HL-60/S4 (cell line): ENCODE data around the gene GRIK4.

Experiments
- in situ Hi-C: fragments of 300-500 bp; cut with MboI; formaldehyde crosslinking; loops from 2 replicates; pipeline ENCODE4 v1.14.3; 2022; ENCODE audit warnings: low sequenced_read_pairs

Gene GRIK4

GRCh38 chr11:120522021-120522420, 10.5 kb downstream of the GRIK4 start:
- in situ Hi-C loops = loop anchor here (25.0 kb wide), 2 partner anchors 440 to 665 kb away; no protein-coding TSS in a partner anchor

- in situ Hi-C loops = loop anchor here (25.0 kb wide), 2 partner anchors 440 to 665 kb away; no protein-coding TSS in a partner anchor
These were observed 11.2 kb downstream of the GRIK4 start for GRCh38 chr11:120522736-120523135.

- in situ Hi-C loops = loop anchor here (25.0 kb wide), 2 partner anchors 439 to 664 kb away; no protein-coding TSS in a partner anchor
These were observed 11.6 kb downstream of the GRIK4 start for GRCh38 chr11:120523196-120523595.

- in situ Hi-C loops = loop anchor here (25.0 kb wide), 2 partner anchors 438 to 663 kb away; no protein-coding TSS in a partner anchor
These were observed 13.1 kb downstream of the GRIK4 start for GRCh38 chr11:120524536-120525085.

GRCh38 chr11:120525261-120526171, 14.0 kb downstream of the GRIK4 start:
- in situ Hi-C loops = no loop called here

GRCh38 chr11:120526241-120526640, 14.7 kb downstream of the GRIK4 start:
- in situ Hi-C loops = no loop called here

GRCh38 chr11:120527111-120527761, 15.7 kb downstream of the GRIK4 start:
- in situ Hi-C loops = no loop called here

- in situ Hi-C loops = no loop called here
These were observed 17.2 kb downstream of the GRIK4 start for GRCh38 chr11:120528749-120529148.

GRCh38 chr11:120529214-120529613, 17.7 kb downstream of the GRIK4 start:
- in situ Hi-C loops = no loop called here

GRCh38 chr11:120529911-120530310, 18.4 kb downstream of the GRIK4 start:
- in situ Hi-C loops = no loop called here

- in situ Hi-C loops = no loop called here
These were observed 20.7 kb downstream of the GRIK4 start for GRCh38 chr11:120532082-120532831.

- in situ Hi-C loops = no loop called here
These were observed 21.3 kb downstream of the GRIK4 start for GRCh38 chr11:120532832-120533196.

- in situ Hi-C loops = no loop called here
These were observed 24.7 kb downstream of the GRIK4 start for GRCh38 chr11:120536091-120536796.

- in situ Hi-C loops = no loop called here
These were observed 25.2 kb downstream of the GRIK4 start for GRCh38 chr11:120536797-120537169.

GRCh38 chr11:120537996-120538395, 26.4 kb downstream of the GRIK4 start:
- in situ Hi-C loops = no loop called here

GRCh38 chr11:120538707-120539106, 27.2 kb downstream of the GRIK4 start:
- in situ Hi-C loops = no loop called here

- in situ Hi-C loops = no loop called here
These were observed 28.3 kb downstream of the GRIK4 start for GRCh38 chr11:120539667-120540369.

- in situ Hi-C loops = no loop called here
These were observed 29.4 kb downstream of the GRIK4 start for GRCh38 chr11:120540744-120541465.
